Suppressor macrophage treated with lipopolysaccharide for 1 hour (primary cell): Measurements from ENCODE around the gene ZNF526.

Experiments
- DNase-seq, 3 donors: peaks; one replicate each; pipeline ENCODE4 v3.0.0-alpha.2; 2020 to 2022

Gene ZNF526

GRCh38 chr19:42197375-42197817 is 22.7 kb upstream of the ZNF526 start:
- peak; percentile 49 to 69 (median 59) for DNase-seq

DNA sequence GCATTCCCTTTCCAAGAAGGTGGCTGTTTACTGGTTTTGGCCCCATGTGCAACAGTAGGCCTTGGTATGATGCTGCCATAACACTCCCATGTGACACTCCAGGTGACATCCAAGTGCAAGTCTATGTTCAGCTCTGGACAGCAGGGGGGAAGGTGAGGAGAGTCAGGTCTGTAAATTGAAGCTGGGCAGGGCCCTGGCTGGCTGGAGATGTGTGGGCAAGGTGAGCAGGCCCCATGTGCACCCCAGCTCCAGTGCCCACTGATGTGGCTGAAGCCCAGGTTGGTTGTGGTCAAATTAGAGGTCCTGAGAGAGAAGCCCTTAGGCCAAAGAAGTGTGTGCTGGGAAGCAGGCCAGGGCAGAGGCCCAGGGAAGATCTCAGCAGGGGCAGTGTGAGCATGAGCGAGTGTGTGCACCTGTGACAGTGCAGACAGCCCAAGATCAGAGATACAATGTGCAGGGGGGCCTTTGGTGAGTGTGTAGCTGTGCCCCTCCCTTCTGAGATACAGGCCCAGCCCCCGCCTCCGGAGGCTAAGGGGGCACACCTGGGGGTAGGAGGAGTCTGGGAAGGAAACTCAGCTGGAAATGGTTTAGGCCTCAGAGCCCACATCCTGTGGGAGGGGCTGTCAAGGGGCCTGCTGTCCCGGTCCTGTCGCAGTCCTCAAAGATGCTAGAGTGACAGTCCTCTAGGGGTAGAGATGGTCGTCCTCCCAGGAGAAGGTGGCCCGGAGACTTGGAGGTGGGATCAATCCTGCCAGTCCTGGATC is 21.3 kb upstream of the ZNF526 start:
- no peak for DNase-seq

DNA sequence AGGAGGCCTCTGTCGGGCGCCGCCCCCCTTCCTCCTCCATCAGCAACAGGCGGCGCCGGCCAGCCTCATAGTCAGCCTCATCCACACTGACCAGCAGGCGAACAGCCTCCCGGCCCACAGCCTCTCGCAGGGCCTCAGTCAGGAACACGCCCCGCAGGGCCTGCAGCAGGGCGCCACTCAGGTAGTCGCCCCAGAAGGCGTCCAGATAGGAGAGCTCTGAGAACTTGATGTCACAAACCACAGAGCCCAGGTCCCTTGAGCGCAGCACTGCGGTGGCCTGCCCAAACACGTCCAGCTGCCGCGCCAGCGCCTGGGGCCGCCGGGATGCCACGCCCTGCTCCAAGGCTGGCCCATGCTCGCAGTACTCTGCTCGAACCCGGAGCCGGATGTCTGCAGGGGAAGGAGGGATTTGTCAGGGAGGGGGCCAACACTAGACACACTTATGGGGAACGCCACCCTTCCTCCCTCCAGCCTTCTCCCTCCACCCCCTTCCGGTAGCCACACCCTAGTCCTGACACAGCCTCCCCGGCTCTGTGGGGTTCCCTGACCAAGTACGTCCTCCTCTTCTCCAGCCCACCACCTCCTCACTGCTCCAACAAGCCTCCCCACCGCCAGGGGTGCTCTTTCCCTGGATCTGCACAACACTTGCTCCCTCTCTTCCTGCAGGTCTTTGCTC is 20.5 kb upstream of the ZNF526 start:
- peak; percentile 77 to 87 (median 81) for DNase-seq

GRCh38 chr19:42200116-42200715 is 19.9 kb upstream of the ZNF526 start:
- DNase-seq: peak in 1 of 3 donors; percentile 48

DNA sequence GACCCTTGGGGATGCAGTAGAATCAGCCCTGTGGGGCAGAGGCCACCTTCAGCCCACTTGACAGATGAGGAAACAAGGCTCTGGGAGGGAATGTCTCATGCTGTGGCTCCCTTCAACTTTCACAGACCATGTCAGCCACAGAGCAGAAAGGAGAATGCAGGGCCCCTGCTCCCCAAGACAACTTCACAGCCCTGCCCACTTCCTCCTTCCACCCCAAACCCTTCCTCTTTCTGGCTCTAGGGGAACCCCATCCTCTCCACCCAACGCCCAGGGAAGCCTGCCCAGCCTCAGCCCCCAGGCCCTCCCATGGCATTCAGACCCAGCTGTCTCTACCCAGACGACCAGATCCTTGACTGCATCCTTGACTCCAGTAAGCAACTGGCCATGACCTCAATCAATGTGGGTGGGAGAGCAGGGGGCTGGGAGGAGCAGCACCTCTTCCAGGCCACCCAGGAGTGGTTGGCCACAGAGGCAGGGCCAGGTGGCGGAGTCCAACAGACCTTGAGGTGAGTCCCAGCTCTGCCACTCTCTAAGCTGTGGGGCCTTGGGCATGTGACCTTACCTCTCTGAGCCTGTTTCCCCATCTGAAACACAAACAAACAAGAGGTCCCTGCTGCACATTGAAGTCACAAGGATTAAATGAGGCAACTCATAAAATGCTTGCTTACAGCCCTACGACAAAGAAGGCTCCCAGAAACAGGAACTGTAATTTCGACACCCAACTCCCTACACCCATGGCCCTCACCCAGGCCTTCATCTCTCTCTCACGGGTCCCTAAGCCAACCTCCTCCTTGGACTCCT is 18.4 kb upstream of the ZNF526 start:
- peak; percentile 93 to 94 (median 94) for DNase-seq

GRCh38 chr19:42202290-42202880 is 17.7 kb upstream of the ZNF526 start:
- DNase-seq: peak; percentile 51 to 63 (median 58)

GRCh38 chr19:42203700-42204099 is 16.4 kb upstream of the ZNF526 start:
- DNase-seq: no peak

DNA sequence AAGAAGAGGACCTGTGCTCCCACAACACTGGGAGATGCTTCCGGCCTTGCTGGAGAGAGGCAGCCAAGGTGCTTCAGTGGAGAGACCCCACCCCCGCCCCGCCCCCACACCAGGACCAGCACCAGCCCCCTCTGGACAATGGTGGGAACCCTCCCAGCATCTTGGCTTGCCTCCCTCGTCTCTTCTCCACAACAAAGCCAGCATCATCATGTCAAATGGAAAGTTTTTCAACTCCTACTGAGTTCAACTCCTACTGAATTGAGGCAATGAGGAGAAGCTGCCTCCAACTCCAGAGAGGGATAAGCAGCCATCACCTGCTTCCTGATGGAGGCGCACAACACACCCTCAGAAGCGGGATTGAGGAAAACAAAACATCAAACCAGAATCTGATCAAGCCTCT is 15.4 kb upstream of the ZNF526 start:
- DNase-seq: no peak

DNA sequence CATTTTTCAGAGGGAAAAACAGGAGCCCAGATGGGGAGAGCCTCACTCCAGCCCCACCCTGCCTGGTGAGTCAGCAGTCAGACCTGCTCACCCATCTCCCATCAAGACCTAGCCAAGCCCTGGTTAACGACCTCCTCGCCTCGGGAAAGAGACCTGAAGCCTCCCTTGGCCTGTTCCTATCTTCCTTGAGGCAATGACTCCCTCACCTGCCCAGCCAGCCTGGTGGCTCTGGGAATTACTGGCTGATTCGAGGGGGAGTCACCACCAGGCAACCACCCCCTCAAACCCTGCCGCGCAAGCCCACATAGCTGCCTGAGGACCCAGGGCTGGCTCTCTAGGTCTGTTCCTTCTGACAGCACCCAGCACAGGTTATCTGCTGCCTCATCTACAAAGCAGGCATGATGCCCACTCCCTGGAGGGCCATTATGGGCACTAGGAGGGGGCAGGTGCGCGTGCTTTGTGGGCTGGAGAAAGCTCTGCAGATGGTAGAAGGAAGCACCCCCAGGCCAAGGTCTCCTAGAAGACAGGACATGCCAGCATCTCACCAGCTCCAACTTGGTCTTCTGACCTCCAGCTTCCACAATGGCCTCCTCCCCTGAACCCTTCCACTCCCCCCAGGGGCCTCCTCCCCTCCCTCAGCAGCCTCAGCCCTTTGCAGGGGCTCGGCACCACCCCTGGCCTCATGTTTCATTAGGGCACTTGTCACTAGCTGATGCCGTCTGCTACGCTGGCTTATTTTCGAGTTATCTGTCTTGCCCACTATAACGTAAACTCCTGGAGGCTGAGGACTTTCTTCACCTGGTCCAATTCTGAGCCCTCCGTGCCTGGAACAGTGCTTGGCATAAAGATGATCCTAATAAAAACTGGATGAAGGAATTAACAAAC is 13.0 kb upstream of the ZNF526 start:
- DNase-seq: no peak

DNA sequence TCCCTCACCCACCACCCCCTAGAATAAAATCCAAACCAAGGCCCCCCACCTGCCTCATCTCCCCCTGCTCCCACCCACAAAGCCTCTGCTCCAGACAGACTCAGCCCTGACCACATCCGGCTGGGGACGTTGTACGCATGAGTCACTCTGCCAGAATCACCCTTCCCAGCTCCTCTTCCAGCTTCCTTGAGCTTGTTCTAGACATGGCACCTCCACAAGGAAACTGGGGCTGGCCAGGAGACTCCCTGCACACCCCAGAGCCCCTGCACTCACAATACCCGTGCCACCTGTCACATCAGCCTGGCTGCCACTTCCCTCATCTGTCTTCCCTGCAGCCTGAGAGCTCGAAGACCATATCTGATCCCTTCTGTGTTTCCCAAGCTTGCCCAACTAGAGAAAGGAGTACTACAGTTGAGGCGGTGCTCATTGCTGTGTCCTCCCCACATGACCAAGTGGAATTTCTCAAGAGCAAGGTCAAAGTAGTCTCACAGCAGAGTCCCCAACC is 12.3 kb upstream of the ZNF526 start:
- peak; percentile 88 to 93 (median 92) for DNase-seq

- DNase-seq: no peak
These were observed 11.5 kb upstream of the ZNF526 start for GRCh38 chr19:42208612-42209011.

- peak; percentile 48 to 55 (median 51) for DNase-seq
These were observed 7.2 kb upstream of the ZNF526 start for GRCh38 chr19:42212886-42213285.

- no peak for DNase-seq
These were observed 5.2 kb upstream of the ZNF526 start for GRCh38 chr19:42214810-42215485.

DNA sequence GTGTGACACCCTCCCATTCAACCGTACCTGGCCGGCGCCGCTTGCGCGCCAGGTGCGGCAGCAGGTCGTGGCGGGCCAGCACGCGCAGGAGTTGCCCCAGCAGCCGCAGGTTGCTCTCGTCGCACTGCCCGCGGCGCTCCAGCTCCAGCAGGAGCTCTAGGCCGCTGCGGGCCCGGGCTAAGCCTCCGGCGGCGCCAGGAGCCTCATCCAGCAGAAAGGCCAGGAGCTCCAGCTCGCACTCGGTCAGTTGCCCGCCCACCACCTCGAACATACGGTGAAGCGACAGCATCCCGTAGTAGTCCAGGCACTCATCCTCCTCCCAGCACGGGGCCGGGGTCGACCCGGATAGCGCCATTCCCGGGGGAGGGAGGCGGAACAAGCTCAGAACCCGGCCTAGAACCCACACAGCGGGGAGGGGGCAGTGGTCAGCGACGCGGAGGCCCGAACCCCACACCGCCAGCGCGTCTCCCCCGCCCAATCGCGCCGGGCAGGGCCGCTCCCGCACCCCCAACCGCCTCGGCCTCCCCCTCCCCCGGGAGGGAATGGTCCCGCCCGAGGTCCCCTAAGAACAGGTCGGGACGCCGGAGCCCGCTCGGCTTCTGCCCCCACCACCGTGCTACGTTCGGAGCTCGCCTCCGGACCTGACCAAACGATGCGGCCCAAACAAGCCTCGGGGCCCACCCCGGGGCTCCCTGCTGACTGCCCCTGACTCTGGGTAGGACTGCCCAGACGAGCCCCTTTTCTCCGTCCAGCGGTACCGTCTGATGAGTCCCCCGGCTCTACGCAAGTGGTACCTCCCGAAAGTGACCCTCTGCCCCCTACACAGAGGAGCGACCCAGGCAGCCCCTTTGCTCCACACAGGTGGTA is 3.2 kb upstream of the ZNF526 start:
- peak; percentile 39 to 55 (median 44) for DNase-seq

DNA sequence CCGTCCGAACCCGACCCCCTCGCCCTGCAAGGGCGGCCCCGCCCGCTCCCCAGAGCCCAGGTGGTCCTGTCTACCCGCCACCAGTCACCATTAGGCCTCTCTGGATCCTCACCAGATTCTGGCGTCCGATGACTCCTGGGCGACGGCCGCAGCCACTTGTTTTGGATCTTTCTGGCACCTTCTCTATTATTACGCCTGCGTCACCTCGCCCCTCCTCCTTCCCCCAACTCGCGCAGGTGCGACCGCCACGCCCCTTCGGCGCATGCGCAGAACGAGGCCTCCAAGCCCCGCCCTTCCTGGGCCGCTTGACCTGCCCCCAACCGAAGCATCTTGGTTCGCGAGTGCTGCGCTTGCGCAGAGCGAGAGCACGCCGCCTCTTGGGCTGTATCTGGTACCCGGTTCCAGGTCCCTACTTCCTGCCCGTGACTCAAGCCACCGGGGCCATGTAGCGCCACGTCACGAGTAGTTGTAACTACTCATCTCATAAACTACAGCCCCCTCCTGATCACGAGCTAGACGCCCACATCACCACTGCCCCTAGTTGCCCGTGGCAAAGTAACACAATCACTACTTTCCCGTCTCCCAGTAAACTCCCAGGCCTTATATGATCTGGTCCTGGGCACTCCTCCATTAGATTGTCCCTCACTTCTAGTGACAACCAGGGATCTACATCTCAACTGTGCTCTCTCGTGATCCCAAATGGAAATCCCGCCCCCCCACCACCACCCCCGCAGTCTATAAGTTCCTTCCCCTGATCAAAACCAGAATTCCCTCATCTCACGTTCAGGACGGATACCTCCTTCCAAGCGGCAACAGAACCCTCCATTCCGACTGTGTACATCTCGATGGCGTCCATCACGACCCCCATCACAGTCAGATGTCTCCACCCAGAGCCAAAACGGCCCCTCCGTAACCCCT is 2.3 kb upstream of the ZNF526 start, which contains the start of gene DEDD2:
Gene DEDD2 (minus strand): TSS at position 158 of the 918 bp plus-strand sequence. CDS start 670 bp downstream, outside the sequence.
- DNase-seq: peak; percentile 98 to 100 (median 100)

DNA sequence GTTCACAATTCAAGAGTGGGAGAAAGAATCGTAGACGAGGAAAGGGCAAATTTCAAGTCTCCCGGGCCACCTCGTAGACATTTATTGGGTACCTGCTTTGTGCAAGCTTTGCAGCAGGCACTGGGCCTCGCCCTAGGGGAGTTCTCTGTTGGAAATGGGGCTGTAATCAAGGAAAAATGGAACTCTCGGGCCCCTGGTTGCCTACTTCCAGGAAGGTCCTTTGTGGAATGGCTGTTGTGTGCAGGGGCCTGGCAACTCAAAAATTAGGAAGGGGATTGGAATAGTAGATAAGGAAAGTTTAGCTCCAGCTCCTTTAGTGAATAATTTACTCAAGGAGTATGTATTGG is 612 bp downstream of the ZNF526 start:
- no peak for DNase-seq

DNA sequence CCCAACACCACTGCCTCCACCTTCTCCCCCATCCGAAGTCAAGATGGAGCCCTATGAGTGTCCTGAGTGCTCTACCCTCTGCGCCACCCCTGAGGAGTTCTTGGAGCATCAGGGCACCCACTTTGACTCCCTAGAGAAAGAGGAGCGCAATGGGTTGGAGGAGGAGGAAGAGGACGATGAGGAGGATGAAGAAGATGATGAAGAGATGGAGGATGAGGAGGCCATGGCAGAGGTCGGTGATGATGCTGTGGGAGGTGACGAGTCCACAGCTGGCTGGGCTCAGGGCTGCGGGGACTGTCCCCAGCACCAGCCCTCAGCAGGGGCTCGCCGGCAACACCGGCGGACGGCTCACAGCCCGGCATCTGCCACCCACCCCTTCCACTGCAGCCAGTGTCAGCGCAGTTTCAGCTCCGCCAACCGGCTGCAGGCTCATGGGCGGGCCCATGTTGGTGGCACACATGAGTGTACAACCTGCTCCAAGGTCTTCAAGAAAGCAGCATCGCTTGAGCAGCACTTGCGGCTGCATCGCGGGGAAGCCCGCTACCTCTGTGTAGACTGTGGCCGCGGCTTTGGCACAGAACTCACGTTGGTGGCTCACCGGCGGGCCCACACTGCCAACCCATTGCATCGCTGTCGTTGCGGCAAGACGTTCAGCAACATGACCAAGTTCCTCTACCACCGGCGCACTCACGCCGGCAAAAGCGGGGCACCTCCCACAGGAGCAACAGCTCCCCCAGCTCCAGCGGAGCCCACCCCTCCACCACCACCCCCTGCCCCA is 5.0 kb downstream of the ZNF526 start:
- DNase-seq: no peak
